Measurements from ENCODE around the gene TP53I3. TPM values are rescaled to one million over a fixed set of nuclear protein-coding genes. Genes with fewer than 3 reads are reported as not detected.

TP53I3 gene
- total and polyA plus RNA-seq, 2 donors (not counting 3 experiments of a cell fraction or from before 2014, with no cell fraction given), result 94.2 to 116 TPM

DNA sequence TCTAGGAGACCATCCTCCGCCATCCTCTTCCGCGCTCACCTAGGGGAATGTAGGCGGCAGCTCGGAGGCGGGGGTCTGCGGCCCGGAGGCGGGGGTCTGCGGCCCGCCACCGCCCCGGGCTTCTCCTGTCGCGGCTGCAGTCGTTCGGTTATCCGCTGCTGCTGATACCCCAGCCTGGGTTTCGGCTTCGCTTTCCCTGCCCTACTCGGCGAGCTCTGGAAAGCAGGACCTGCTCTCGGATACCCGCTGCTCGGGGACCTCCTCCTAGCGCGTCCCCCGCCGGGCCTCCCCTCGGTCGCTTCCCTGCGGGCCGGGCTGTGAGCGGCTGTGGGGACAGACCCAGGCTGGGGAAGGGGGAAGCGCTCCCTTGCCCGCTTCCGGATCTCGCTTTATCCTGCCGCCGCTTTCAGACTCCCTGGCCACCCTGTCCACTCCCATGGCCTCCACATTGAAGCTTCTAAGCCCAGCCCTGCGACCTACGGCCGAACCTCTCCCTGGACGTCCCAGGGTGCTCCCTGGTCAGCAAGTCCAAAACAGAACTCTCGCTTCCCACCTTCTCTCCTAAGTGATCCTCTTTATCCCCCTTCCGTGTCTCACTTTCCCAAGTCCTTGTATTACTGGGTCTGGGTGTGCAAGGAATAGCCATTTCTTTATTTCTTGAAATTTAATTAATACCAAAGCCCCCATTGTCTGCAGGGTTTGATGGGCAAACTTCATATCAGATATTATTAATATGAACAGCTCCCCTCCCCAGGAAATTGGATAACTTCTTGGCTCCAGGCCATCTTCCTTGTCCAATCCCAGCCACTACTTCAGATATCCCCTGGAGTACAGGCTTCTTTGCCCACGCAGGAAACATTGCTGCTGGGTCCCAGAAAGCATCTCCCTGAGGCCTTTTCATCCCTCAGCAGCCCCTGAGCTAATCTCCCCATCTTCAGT lies 34.3 kb downstream of the TP53I3 start:
- dilution Hi-C loops (cut with MboI; ENCODE audit: extremely low pct_ligation_motif_present, low sequenced_read_pairs) (no loop called here), intact Hi-C loops (cut with micrococcal nuclease) (no loop called here)
- Histone ChIP-seq H3K9me3 (replicated peaks; ENCODE audit: control insufficient read depth, insufficient read depth, low read length) (no peaks in the 10 kb centered on the region), H4K20me1 (replicated peaks; ENCODE audit: control insufficient read depth, extremely low read depth, insufficient read depth, low read length) (no peaks in the 10 kb centered on the region), H3K4me1 (ENCODE audit: control insufficient read depth, extremely low read depth, insufficient read depth, low read length) (peaks cover 23% of the 10 kb centered on the region), H3K4me2 (ENCODE audit: insufficient read depth, low read length) (peak overlapping the region; percentile 60), H3K27me3 (ENCODE audit: control insufficient read depth in 2 of 2, insufficient read depth in 2 of 2, low read length in 2 of 2) (no peaks in the 10 kb centered on the region), H3K79me2 (ENCODE audit: control insufficient read depth, insufficient read depth, low read length) (peaks cover 11% of the 10 kb centered on the region), H3K9me1 (replicated peaks; ENCODE audit: control insufficient read depth, extremely low read depth, insufficient read depth, low read length) (no peaks in the 10 kb centered on the region), H3K27ac (ENCODE audit: insufficient read depth, low read depth, low read length) (no peak overlapping the region), H3K9ac (replicated peaks; ENCODE audit: extremely low read depth, insufficient read depth, low read length) (peak overlapping the region; percentile 41), H2AFZ (ENCODE audit: low read depth, low read length) (peak overlapping the region; percentile 77), H3K4me3 (replicated peaks in 1 of 3; ENCODE audit: insufficient read depth in 1 of 3, low read depth in 1 of 3, low read length in 3 of 3) (peak overlapping the region; percentile 75 to 93 (median 77)), H3K36me3 (ENCODE audit: control insufficient read depth in 2 of 2, extremely low read depth in 1 of 2, insufficient read depth in 2 of 2, low read length in 2 of 2) (no peaks in the 10 kb centered on the region)
- POLR2A ChIA-PET, result interaction anchor here (0.9 to 1.0 kb wide), 2 partner anchors 33 to 123 kb away, joined by 3 read pairs; partner anchors contain the start of gene ATAD2B
- TF ChIP-seq FOS (IDR thresholded peaks at IDR 0.05; ENCODE audit: borderline replicate concordance, insufficient read depth, low read length), result no peak
- no peak for TF ChIP-seq GATA2 (IDR thresholded peaks at IDR 0.05; ENCODE audit: insufficient read depth, insufficient read length, low read depth, low read length)
- TSS peak; percentile 11 for BruUV-seq (replicated peaks)
- CTCF ChIA-PET, result interaction anchor here (1.0 to 2.7 kb wide), 6 partner anchors 9 to 226 kb away, joined by 3 to 8 read pairs (median 3); partner anchors contain the start of genes ATAD2B and TP53I3
- DNase-seq (ENCODE audit: low read depth, low spot score) (peak; percentile 21), FAIRE-seq (peak; percentile 4)

DNA sequence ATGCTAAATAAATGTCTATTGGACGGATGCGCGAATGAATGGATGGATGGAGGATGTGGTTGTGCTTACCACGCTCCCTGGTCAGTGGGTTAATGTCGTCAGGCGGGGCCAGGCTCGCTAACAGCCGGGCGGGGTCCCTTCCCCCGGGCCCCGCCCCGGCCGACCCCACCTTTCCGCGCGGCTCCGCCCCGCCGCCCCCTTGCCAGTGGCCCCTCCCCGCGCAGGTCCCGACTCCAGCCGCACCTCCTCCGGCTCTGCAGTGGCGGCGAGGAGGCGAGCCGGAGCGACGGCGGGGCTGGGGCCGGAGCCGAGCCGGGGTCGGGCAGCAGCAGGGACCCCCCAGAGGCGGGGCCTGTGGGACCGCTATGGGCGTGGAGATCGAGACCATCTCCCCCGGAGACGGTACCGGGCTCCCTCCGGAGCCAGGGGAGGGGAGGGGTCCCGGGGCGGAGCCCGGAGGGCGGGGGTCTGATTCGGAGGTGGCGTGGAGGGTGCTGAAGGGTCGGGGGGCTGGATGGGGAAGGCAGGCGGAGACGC lies 35.1 kb downstream of the TP53I3 start, which contains the start of gene FKBP1B:
Gene FKBP1B, plus strand, starts transcription at position 257 of the 537 bp plus-strand sequence. Its CDS starts 109 bp downstream, at position 366.
- no TSS peak for BruUV-seq (replicated peaks)
- FAIRE-seq, result peak; percentile 63
- dilution Hi-C loops (cut with MboI; ENCODE audit: extremely low pct_ligation_motif_present, low sequenced_read_pairs), result no loop called here

More for the DNA sequence above, 35.1 kb downstream of the TP53I3 start, which contains the start of gene FKBP1B:
- peak within 1 kb of the TSS; percentile 77 for H2AFZ ChIP-seq (ENCODE audit: low read depth, low read length)
- H3K4me2 ChIP-seq (ENCODE audit: insufficient read depth, low read length), result peak within 1 kb of the TSS; percentile 60
- intact Hi-C loops (cut with micrococcal nuclease), result no loop called here
- H3K4me3 ChIP-seq (replicated peaks in 1 of 3; ENCODE audit: insufficient read depth in 1 of 3, low read depth in 1 of 3, low read length in 3 of 3), result peak within 1 kb of the TSS; percentile 75 to 93 (median 77)
- H3K27ac ChIP-seq (ENCODE audit: insufficient read depth, low read depth, low read length), result no peak within 1 kb of the TSS
- H4K20me1 ChIP-seq (replicated peaks; ENCODE audit: control insufficient read depth, extremely low read depth, insufficient read depth, low read length), result no peaks in the 10 kb centered on the region
- no peaks in the 10 kb centered on the region for H3K27me3 ChIP-seq (ENCODE audit: control insufficient read depth in 2 of 2, insufficient read depth in 2 of 2, low read length in 2 of 2)
- no peaks in the 10 kb centered on the region for H3K9me3 ChIP-seq (replicated peaks; ENCODE audit: control insufficient read depth, insufficient read depth, low read length)
- H3K79me2 ChIP-seq (ENCODE audit: control insufficient read depth, insufficient read depth, low read length), result peaks cover 16% of the 10 kb centered on the region
- peak; percentile 47 for DNase-seq (ENCODE audit: low read depth, low spot score)
- no peaks in the 10 kb centered on the region for H3K9me1 ChIP-seq (replicated peaks; ENCODE audit: control insufficient read depth, extremely low read depth, insufficient read depth, low read length)
- H3K4me1 ChIP-seq (ENCODE audit: control insufficient read depth, extremely low read depth, insufficient read depth, low read length), result peaks cover 23% of the 10 kb centered on the region
- ChIA-PET CTCF (interaction anchor here (0.8 to 2.7 kb wide), 3 partner anchors 35 to 225 kb away, joined by 4 to 8 read pairs (median 5); partner anchors contain the start of genes ATAD2B and TP53I3), POLR2A (interaction anchor here (0.6 kb wide), 1 partner anchor 117 kb away, joined by 4 read pairs; no protein-coding TSS in a partner anchor)
- no peak for TF ChIP-seq GATA2 (IDR thresholded peaks at IDR 0.05; ENCODE audit: insufficient read depth, insufficient read length, low read depth, low read length)
- no peak for TF ChIP-seq EZH2 (IDR thresholded peaks at IDR 0.05; ENCODE audit: borderline replicate concordance, low read depth, low read length, severe bottlenecking)
- TF ChIP-seq POLR2AphosphoS5 (IDR thresholded peaks at IDR 0.05; ENCODE audit: insufficient read depth, low read depth, low read length), result peak; percentile 38
- TF ChIP-seq JUN (IDR thresholded peaks at IDR 0.05; ENCODE audit: borderline replicate concordance, insufficient read depth, insufficient read length, low read depth), result no peak
- no peak for TF ChIP-seq CTCF (IDR thresholded peaks at IDR 0.05; ENCODE audit: extremely low read depth in 1 of 2, insufficient read depth in 1 of 2, low read depth in 1 of 2, low read length in 2 of 2)
- TF ChIP-seq, protein P1, sequence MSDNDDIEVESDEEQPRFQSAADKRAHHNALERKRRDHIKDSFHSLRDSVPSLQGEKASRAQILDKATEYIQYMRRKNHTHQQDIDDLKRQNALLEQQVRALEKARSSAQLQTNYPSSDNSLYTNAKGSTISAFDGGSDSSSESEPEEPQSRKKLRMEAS (IDR thresholded peaks at IDR 0.05; ENCODE audit: insufficient read depth, insufficient read length), result no peak
- TF ChIP-seq MYC (IDR thresholded peaks at IDR 0.05; ENCODE audit: low read depth, low read length), result peak; percentile 9
- TF ChIP-seq POLR2A (IDR thresholded peaks at IDR 0.05; ENCODE audit: low read depth, low read length), result peak; percentile 64
- no peak for TF ChIP-seq FOS (IDR thresholded peaks at IDR 0.05; ENCODE audit: borderline replicate concordance, insufficient read depth, low read length)
- H3K36me3 ChIP-seq (ENCODE audit: control insufficient read depth in 2 of 2, extremely low read depth in 1 of 2, insufficient read depth in 2 of 2, low read length in 2 of 2), result no peaks in the 10 kb centered on the region
- peak within 1 kb of the TSS; percentile 64 for H3K9ac ChIP-seq (replicated peaks; ENCODE audit: extremely low read depth, insufficient read depth, low read length)
